Measurements from ENCODE around the gene ROCK2.
"Not testable (repeated sequence)": the region's sequence is repeated elsewhere in the genome, so short reads cannot be mapped to it uniquely, and the experiment has no call there.

ROCK2 gene

DNA sequence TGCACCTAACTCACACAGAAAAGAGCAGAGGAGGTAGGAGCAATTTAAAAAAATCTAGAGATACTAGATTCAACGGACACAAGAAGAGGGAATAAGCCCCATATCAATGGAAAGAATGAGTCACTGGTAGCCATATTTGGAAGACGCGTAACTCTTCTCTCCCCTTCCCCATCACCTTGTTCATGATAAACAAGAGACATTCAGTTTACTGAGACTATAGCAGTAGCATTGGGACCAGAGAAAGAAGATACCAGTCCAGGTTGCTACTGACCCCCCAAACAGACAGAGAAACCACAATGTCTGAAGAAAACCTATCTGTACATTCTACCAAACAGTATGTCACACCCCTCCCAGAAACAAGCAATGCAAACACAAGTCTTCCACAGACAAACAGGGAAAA lies 108.1 kb downstream of the ROCK2 start:
- no peak for DNase-seq (ENCODE audit: low read depth, low spot score)

DNA sequence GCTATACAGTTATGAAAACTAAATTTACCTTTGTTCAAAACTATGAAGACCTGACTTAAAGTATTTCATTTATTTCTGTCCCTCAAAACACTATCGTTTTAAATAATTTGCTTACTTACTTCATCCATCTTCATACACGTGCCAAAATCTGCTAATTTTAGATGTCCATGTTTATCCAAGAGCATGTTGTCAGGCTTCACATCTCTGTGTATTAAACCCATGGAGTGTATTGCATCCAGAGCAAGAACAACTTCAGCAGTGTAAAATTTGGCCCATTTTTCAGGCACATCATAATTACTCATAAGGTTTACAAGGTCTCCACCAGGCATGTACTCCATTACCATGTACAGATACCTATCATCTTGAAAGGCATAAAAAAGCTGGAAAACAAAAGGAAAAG lies 108.9 kb downstream of the ROCK2 start:
- no peak for DNase-seq (ENCODE audit: low read depth, low spot score)

DNA sequence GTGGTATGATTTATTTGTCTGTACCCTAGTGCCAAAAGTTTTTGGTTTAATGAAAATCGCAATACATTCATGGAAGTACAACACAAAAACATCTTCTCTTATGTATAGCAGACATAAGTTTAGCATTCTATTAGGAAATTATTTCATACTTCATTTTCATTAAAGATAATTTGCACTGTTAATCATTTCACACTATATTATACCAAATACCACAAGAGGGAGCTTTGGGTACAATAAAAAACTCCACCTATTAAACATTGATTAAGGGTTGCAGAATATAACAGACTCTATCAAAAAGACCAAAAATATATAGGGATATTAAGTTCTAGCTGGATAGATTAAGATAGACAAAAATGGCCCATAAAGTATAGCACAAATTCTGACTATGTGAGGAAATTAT lies 110.1 kb downstream of the ROCK2 start:
- DNase-seq (ENCODE audit: low read depth, low spot score) = no peak

DNA sequence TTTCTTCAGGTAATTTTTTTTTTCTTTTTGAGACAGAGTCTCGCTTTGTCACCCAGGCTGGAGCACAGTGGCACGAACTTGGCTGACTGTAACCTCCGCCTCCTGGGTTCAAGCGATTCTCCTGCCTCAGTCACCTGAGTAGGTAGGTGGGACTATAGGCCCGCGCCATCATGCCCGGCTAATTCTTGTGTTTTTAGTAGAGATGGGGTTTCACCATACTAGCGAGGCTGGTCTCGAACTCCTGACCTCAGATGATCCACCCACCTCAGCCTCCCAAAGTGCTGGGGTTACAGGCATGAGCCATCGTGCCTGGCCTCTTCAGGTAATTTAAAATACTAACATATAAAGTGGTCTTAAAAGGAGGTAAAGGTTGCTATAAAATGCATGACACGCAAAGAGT lies 113.2 kb downstream of the ROCK2 start:
- not testable (repeated sequence) for DNase-seq (ENCODE audit: low read depth, low spot score)

DNA sequence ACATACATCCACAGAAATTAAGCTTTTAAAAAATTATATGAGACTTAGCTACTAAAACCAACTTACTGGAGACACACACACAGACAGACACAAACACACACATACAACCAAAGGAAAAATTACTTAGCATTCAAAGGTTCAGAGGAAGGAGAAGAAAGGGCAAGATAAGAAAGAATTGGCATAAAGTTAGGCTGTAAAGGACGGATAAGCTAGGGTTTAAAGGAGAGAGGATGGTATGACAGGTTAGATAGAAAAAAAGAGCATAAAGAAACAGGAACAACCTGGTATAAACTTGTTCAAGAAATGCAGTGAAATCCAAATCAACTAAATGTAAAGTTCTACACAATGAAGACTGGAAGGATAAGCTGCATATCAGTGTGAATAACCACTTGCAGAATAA lies 115.7 kb downstream of the ROCK2 start:
- DNase-seq (ENCODE audit: low read depth, low spot score) = no peak

DNA sequence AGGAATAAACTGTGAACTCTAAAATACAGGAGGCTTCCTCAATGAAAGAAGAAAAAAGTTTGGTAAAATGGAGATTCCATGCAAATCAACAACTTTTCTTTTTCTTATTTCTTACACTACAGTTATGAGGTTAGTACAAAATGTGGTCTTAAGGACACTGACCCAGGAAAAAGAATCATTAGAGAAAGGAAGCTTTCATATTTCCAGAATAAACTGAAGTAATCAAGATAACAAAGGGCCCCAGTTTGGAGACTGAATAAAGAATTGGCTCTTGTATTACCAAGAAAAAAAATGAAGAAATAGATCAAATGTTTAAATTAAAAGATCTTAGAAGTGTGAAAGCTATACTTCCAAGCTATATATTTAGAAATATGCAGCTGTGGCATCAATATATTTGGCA lies 116.8 kb downstream of the ROCK2 start:
- no peak for DNase-seq (ENCODE audit: low read depth, low spot score)

DNA sequence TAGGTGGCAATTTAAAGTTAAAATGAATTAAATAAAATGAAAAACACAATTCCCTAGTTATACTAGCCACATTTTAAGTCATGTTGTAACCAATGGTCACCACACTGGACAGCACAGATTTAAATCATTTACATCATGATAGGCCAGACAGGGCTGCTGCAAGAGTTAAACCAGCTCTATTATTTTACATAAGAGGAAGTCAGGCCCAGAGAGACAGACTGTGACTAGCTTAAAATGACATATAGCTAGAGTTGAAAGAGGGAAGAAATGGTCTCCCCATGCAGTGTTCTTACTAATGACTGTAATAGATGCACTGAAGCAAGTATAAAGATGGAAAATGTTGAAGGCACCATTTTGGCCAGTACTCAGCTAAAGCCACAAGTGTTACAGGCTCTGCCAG lies 119.5 kb downstream of the ROCK2 start:
- DNase-seq (ENCODE audit: low read depth, low spot score) = no peak

DNA sequence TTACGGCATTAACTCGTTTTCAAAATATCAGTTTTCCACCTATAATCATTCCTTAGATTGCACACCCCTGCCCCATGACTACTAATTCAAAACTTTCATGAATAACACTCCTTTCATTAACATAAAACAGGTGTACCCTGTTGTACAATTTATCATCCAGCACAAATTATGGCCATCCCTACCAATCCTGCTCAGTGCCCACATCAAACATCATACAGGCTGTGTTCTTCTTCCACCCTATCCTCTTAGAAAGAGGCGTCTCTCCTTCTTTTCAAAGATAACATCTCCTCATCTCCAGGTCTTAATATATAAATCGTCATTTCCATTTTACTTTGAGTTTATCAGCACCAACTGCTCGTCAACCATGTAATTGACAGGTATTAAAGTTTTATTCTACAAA lies 121.6 kb downstream of the ROCK2 start:
- DNase-seq (ENCODE audit: low read depth, low spot score) = no peak

DNA sequence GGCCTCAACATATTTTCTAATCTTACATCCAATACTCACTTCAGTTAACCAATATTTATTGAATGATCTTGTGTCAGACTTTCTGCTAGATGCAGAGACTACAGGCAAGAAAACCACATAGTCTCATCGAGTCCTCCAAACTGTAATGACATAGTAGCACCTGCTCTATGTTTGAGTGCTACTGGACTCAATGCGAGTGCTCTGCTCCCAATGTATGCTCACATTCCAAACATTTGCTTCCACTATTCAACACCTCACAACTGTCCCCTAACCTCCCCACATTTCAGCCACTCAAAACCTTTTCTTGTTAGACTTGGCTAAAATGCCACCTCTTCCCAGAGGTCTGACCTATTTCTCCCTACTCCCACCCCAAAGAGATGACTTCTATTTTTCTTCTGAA lies 124.0 kb downstream of the ROCK2 start:
- DNase-seq (ENCODE audit: low read depth, low spot score) = no peak

DNA sequence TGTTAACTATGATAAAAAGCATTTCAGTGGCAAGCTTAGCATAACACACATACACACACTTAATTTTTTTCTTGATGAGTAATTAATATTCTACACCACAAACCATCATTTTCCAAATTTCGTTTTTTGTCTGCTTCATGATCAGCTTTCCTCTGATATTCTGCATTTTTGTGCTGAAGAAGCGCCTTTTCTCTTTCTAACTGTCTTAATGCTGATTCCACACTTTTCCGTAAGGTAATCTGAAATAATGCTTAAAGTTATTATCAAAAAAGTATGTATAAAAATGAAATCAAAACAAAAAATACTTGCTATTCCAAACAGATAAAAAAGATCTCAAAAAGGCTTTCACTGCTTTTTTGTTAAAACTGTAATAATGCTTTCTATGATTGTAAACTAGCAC lies 129.0 kb downstream of the ROCK2 start:
- no peak for DNase-seq (ENCODE audit: low read depth, low spot score)

DNA sequence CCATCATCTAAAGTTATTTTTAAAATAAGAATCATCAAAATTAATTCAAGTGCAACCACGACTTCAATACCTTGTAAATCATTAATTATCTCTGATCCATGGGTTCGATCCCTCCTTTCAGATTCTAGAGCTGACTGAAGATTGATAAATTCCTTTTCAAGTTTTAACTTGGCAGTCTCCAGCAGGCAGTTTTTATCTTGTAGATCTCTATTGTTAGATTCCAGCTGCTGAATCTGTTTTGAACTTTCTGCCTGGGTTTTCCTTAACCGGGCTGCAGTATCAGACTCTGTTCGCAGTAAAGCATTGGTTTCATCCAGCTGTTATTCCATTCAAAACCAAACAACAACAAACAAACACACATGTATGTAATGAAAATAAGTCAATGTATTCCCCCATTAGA lies 129.7 kb downstream of the ROCK2 start:
- DNase-seq (ENCODE audit: low read depth, low spot score) = no peak

DNA sequence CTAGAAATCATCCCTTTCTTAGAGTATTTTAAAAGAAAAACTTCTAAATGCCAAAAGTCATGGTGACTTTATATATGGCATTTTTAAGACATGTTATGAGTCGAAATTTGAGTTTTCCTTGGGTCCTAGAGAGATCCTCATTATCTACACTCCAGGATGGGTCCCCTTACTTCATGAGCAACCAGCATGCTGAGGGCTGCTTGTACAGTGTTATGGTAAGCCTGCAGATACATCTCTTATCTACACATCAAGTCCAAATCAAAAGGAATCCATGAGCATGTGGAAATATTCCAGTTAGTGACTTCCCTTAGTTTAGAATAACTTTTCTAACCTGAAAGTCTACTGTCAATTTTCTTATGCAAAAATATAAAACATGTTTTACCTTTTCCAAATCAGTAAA lies 130.5 kb downstream of the ROCK2 start:
- DNase-seq (ENCODE audit: low read depth, low spot score) = no peak

DNA sequence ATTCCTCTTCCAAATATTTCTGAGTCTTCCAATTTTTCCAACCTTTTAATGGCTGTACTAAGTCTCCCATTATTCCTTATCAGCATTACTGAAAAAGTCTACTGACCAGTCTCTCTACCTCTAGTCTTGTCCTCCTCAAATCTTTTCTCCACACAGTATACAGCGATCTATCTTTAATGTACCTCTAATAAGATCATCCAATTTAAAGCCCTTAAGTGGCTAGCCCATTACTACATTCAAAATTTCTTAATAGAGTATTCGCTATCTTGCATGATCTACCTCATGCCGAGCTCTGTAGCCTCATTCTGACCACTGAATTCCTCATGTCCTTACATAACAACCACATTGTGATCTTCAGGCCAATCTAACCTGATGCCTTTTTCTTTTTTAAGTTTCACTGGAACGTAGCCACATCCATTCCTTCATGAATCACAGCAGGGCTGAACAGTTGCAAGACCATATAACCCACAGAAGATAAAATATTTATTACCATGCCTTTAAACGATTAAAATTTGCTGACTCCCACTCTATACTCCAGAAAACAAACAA lies 131.3 kb downstream of the ROCK2 start:
- DNase-seq (ENCODE audit: low read depth, low spot score) = no peak

DNA sequence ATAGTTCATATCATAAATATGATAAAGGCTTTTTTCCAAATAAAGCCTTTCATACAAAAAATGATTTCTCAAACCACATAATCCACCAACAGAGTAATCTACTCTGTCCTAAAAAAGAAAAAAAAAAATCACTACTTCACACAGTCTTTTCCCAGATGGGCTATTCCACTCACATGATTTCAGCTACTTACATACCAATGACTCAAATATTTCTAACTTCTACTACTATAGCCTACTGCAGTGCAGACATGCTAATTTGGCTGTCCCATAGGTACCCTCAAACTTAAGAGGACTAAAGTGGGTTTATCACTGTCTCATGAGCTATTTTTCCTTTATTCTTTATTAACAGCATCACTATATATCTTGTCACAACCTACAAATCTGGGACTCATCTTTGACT lies 131.8 kb downstream of the ROCK2 start:
- no peak for DNase-seq (ENCODE audit: low read depth, low spot score)

DNA sequence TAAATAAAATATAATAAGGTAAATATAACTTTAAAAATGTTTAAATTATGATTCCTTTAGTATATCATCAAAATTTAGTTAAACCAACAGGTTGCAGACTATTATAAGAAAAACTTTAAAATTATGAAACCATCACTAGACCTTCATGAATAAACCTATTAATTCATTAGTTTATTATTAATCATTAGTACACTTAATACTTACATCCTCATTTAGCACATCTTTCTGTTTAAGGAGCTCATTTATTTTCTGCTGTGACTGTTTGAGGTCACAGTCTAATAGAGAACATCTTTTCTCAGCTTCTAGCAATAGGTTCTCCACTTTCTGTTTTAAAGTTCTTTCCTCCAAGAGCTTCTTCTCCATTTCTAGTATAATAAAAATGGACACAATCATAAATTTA lies 136.4 kb downstream of the ROCK2 start:
- DNase-seq (ENCODE audit: low read depth, low spot score) = no peak

DNA sequence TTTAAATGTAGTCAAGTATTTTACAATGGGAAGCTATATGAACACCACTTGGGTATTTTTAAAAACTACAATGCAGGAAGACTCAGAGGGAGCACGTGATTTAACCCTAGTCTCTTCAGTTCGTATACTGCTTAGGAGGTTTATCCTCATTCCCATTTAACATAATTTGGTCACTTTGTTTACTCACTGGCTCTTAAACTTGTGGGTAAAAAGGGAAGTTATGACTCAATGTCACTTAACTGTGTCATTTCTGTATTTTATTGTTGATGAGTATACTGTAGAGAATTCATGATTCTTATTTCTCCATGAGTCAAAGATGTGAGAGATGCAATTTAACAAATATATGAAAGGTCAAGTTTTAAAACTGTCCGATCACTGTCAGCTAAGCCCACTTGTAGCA lies 141.0 kb downstream of the ROCK2 start:
- no peak for DNase-seq (ENCODE audit: low read depth, low spot score)

DNA sequence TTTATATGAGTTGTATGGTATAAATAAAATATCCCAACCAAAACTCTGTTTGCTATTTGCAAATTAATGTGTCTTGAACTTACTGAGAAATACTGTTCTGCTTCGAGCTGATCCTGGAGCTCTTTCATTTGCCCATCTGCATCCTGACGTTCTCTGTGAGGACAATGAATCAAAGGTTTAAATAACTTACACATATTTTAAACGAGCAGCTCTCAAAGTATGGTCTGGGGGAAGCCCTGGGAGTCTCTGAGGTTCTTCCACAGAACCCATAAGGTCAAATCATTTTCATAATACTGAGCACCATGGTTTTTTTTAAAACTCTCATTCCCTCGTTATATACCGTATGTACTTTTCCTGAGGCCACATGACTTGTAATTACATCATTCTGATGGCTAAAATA lies 142.5 kb downstream of the ROCK2 start:
- no peak for DNase-seq (ENCODE audit: low read depth, low spot score)

DNA sequence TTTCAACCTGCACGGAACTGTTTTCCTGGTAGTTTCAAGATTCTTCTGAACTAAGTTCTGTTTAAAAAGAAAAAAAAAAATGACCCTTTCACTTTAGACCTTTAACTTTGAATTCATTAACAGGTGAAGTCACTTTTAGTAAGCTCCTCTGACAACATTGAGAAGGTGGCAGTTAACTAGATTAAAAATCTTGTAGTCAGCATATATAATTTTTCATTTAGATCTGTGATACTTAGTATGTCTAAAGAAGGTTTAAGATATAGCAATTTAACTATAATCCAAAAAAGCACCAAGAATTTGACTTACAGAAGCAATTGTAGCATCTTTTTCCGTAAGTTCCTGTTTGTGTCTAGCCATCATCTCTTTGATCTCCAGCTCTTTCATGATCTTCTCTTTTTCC lies 143.8 kb downstream of the ROCK2 start:
- DNase-seq (ENCODE audit: low read depth, low spot score) = no peak

DNA sequence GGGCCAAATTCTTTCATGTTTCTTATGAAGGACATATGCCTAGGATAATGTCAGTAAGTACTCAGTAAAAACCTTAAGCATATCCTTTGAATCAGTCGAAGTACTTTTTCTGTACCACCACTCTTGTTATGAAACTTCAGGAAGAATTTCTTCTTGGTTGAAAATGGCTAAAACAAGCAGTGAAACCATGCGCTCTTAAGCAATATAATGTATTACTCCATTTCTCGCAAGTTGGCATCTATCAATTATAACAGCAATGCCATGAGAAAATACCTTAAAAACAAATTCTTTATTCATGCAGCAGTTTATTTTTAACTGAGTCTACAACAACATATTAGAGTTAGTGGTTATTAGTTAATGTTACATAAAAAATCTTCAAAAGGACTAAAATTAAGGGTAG lies 148.2 kb downstream of the ROCK2 start:
- DNase-seq (ENCODE audit: low read depth, low spot score) = no peak

DNA sequence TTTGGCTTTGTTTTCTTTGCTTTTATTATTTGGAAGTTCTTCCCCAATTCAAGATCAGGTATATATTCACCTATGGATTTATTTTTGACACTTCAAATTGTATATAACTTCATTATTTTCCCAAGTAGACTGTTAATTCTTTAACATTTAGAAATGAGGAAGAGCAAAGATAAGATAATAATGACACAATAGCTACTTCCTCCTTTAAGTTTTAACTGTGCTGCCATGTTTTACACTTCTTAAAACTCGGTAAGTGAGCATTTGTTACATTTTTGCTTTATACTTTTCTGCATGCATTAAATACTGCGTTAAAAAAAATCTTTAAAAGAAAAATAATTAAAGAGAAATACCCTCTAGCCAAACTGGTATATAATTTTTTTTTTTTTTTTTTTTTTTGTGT lies 156.7 kb downstream of the ROCK2 start:
- DNase-seq (ENCODE audit: low read depth, low spot score) = no peak

DNA sequence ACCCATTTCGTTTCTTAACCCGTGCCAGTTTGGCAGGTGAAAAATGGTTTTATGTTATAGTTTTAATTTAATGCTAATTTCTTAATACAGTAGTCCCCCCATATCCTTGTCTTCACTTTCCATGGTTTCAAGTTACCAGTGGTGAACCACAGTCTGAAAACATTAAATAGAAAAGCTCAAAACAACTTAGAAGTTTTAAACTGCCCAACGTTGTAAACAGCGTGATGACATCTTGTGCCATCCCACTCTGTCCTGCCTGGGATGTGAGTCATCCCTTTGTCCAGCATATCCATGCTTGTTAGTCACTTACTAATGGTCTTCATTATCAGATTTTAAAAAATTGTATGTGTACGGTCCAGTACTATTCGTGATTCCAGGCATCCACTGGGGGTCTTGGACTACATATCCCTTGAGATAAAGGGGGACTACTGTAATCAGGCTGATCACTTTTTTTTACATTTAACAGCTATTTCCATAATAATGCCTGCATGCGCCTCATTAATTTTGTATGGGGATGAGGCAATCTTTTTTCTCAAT lies 157.3 kb downstream of the ROCK2 start:
- DNase-seq (ENCODE audit: low read depth, low spot score) = no peak

DNA sequence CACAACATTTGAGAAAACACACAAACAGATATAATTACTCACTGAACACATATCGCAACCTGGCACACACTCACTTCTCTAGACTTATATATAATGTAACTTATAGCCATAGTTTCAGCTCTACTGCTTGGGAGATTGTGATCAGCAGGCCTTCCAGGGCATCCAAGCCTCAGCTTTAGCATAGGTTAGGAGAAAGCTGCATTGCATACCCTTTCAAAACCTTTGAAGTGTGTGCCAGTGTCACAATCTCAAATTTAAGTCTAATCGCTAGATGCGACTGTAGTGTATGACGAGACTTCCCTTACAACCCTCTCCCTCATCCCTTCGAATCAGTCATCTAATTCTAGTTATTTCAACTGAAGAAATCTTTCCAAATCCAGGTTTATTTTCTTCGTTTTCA lies 158.3 kb downstream of the ROCK2 start:
- DNase-seq (ENCODE audit: low read depth, low spot score) = no peak

DNA sequence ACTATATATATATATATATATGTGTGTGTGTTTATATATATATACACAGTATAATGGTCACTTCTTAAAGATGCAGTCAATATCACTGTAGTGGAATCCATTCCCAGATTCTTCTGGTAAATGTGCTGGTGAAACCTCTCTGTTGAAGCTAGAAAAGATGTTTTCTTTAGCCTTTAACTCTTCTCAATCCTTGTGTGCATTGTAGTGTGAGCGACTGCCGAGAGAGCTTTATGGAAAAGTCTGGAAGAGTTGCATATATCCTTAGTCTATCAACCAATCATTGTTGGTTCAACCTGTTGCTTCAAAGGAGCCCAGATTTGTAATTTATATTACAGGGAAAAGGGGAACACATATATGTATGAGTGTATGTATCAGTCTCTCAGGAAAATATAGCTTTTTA lies 161.5 kb downstream of the ROCK2 start:
- DNase-seq (ENCODE audit: low read depth, low spot score) = no peak

DNA sequence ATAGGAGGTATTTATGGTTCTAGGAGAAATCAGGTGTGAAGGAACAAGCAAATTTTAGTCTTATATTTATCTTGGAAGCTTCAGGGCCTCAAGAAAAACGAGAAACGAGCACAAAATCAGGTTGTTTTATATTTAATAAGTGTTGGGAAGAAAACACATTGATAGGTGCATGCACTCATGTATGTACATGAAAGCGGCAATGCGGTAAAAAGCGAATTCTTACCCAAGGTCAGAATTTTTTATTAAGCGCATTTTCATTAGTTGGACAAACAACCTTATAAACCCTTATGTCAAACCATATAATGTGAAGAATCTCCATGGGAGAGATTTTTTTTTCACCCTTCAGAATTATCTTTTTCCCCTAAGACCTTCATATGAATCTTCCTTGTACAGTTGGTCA lies 163.8 kb downstream of the ROCK2 start:
- DNase-seq (ENCODE audit: low read depth, low spot score) = no peak
